ENCODE data around the gene IRF2. TPM values are rescaled to one million over a fixed set of nuclear protein-coding genes. Genes with fewer than 3 reads are reported as not detected.
A peak's percentile ranks its signal among the peaks of the same experiment; 100 is the strongest.
"Not testable (repeated sequence)": the region's sequence is repeated elsewhere in the genome, so short reads cannot be mapped to it uniquely, and the experiment has no call there.

IRF2 gene
- total and polyA plus RNA-seq, 2 of the 8 experiments (the other 6 are each of a cell fraction or from before 2014, with no cell fraction given) = 13.8 to 17.0 TPM

DNA sequence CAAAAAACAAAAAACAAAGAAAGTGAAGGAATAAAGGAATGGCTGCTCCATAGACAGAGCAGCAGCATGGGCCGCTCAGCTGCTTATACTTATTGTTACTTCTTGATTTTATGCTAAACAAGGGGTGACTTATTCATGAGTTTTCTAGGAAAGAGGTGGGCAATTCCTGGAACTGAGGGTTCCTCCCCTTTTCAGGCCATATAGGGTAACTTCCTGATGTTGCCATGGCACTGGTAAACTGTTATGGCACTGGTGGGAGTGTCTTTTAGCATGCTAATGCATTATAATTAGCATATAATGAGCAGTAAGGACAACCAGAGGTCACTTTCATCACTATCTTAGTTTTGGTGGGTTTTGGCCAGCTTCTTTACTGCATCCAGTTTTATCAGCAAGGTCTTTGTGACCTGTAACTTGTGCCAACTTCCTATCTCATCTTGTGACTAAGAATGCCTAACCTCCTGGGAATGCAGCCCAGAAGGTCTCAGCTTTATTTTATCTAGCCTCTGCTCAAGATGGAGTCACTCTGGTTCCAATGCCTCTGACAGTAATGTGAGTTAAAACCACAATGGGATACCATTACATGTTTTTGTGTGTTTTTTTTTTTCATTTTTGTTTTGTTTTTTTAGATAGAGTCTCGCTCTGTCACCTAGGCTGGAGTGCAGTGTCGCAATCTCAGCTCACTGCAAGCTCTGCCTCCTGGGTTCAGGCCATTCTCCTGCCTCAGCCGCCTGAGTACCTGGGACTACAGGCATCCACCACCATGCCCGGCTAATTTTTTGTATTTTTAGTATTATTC lies 134.8 kb downstream of the IRF2 start:
- H2BK12ac ChIP-seq (ENCODE audit: low read depth, low read length); H4K5ac ChIP-seq (ENCODE audit: insufficient read length, low read depth, low read length); FAIRE-seq; H2AFZ ChIP-seq (ENCODE audit: low read length); DNase-seq (ENCODE audit: low read depth in 1 of 2, low spot score in 2 of 2); H3K4ac ChIP-seq (replicated peaks; ENCODE audit: insufficient read length, low read depth, low read length); H2AK5ac ChIP-seq (ENCODE audit: low read depth, low read length); H2BK20ac ChIP-seq (ENCODE audit: low read length); H2BK120ac ChIP-seq (replicated peaks; ENCODE audit: low read depth, low read length); H3K4me3 ChIP-seq (ENCODE audit: extremely low read depth in 1 of 4, insufficient read depth in 2 of 4, low read depth in 3 of 4, low read length in 4 of 4); H3K14ac ChIP-seq (ENCODE audit: insufficient read length); H3K9ac ChIP-seq (replicated peaks in 1 of 4; ENCODE audit: extremely low read depth in 1 of 4, low read depth in 3 of 4, low read length in 3 of 4); H4K20me1 ChIP-seq (replicated peaks in 1 of 2; ENCODE audit: control insufficient read depth in 1 of 2, insufficient read depth in 2 of 2, low read length in 2 of 2); H2BK15ac ChIP-seq (ENCODE audit: low read length); H3K4me1 ChIP-seq (replicated peaks in 1 of 4; ENCODE audit: control insufficient read depth in 3 of 4, insufficient read depth in 4 of 4, low read length in 3 of 4); H3K79me1 ChIP-seq (ENCODE audit: low read depth, low read length); H3K27me3 ChIP-seq (replicated peaks in 1 of 4; ENCODE audit: control insufficient read depth in 3 of 4, extremely low read depth in 1 of 4, insufficient read depth in 3 of 4, low read length in 3 of 4); H3K36me3 ChIP-seq (ENCODE audit: control insufficient read depth in 2 of 4, insufficient read depth in 4 of 4, low read length in 3 of 4); H3K27ac ChIP-seq (ENCODE audit: low read depth, low read length); CTCF ChIA-PET (ENCODE audit: partially characterized antibody); H4K8ac ChIP-seq (ENCODE audit: extremely low read depth, insufficient read depth, low read length); H4K91ac ChIP-seq (replicated peaks; ENCODE audit: insufficient read length, low read length); H3K4me2 ChIP-seq (ENCODE audit: insufficient read depth in 1 of 2, low read depth in 2 of 2, low read length in 2 of 2); H3K18ac ChIP-seq (ENCODE audit: extremely low read depth, low read length); H3K23me2 ChIP-seq (ENCODE audit: low read depth, low read length); H2BK5ac ChIP-seq (ENCODE audit: low read depth, low read length); H3K79me2 ChIP-seq (ENCODE audit: control insufficient read depth in 1 of 2, insufficient read depth in 2 of 2, low read length in 2 of 2); H3K23ac ChIP-seq (ENCODE audit: insufficient read length); H3K56ac ChIP-seq (replicated peaks; ENCODE audit: insufficient read length, low read depth, low read length); H3K9me3 ChIP-seq (ENCODE audit: insufficient read depth in 2 of 2, low read depth in 1 of 2, low read length in 1 of 2); POLR2A ChIA-PET (ENCODE audit: partially characterized antibody): not testable (repeated sequence)
- WGBS, 2 experiments (ENCODE audit: extremely low coverage in 1 of 2, insufficient coverage in 1 of 2, insufficient read length in 1 of 2, insufficient replicate concordance in 2 of 2, low coverage in 1 of 2, low lambda C conversion rate in 2 of 2, missing lambda C conversion rate in 1 of 2) = 98% methylated on average over 5 of the region's 5 CpGs; no CpG with 5 or more reads in 1 of the 2 experiments
- TF ChIP-seq CEBPB (IDR thresholded peaks at IDR 0.05; ENCODE audit: low read depth, low read length) = 0 out of 2 replicates have a peak, but pooled peaks have one; percentile 15
- TF ChIP-seq SRF (IDR thresholded peaks at IDR 0.05; ENCODE audit: low read depth, low read length) = peak; percentile 84
